ENCODE data around the gene PYHIN1. TPM values are rescaled to one million over a fixed set of nuclear protein-coding genes. Genes with fewer than 3 reads are reported as not detected.

The PYHIN1 gene
- total and polyA plus RNA-seq, 2 of the 8 experiments (the other 6 are each of a cell fraction or from before 2014, with no cell fraction given): not detected

DNA sequence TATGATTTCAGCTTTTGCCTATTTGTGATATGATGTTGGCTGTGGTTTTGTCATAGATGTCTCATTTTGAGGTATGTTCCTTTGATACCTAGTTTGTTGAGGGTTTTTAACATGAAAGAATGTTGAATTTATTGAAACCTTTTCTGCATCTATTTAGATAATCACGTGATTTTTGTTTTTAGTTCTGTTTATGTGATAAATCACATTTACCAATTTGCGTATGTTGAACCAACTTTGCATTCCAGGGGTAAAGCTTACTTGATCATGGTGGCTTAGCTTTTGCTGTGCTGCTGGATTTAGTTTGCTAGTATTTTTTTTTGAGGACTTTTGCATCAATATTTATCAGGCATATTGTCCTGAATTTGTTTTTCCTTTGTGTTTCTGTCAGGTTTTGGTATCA lies 51.9 kb downstream of the PYHIN1 start:
- 77% methylated on average over 2 of the region's 2 CpGs; no CpG with 5 or more reads in 1 of the 2 experiments for WGBS, 2 experiments (ENCODE audit: extremely low coverage in 1 of 2, insufficient coverage in 1 of 2, insufficient read length in 1 of 2, insufficient replicate concordance in 2 of 2, low coverage in 1 of 2, low lambda C conversion rate in 2 of 2, missing lambda C conversion rate in 1 of 2)
- Histone ChIP-seq H3K27me3 (replicated peaks in 1 of 4; ENCODE audit: control insufficient read depth in 3 of 4, extremely low read depth in 1 of 4, insufficient read depth in 3 of 4, low read length in 3 of 4) (no peaks in the 10 kb centered on the region), H3K9me3 (ENCODE audit: insufficient read depth in 2 of 2, low read depth in 1 of 2, low read length in 1 of 2) (no peaks in the 10 kb centered on the region; a peak in 1 of 4 replicates), H4K20me1 (replicated peaks in 1 of 2; ENCODE audit: control insufficient read depth in 1 of 2, insufficient read depth in 2 of 2, low read length in 2 of 2) (no peaks in the 10 kb centered on the region), H4K8ac (ENCODE audit: extremely low read depth, insufficient read depth, low read length) (no peak overlapping the region), H2BK120ac (replicated peaks; ENCODE audit: low read depth, low read length) (no peak overlapping the region), H3K4me1 (replicated peaks in 1 of 4; ENCODE audit: control insufficient read depth in 3 of 4, insufficient read depth in 4 of 4, low read length in 3 of 4) (no peaks in the 10 kb centered on the region), H2BK12ac (ENCODE audit: low read depth, low read length) (no peak overlapping the region), H3K9ac (replicated peaks in 1 of 4; ENCODE audit: extremely low read depth in 1 of 4, low read depth in 3 of 4, low read length in 3 of 4) (no peak overlapping the region), H3K36me3 (ENCODE audit: control insufficient read depth in 2 of 4, insufficient read depth in 4 of 4, low read length in 3 of 4) (no peaks in the 10 kb centered on the region), H3K4me3 (ENCODE audit: extremely low read depth in 1 of 4, insufficient read depth in 2 of 4, low read depth in 3 of 4, low read length in 4 of 4) (no peak overlapping the region), H3K4ac (replicated peaks; ENCODE audit: insufficient read length, low read depth, low read length) (no peak overlapping the region), H3K23ac (ENCODE audit: insufficient read length) (no peak overlapping the region), H3K56ac (replicated peaks; ENCODE audit: insufficient read length, low read depth, low read length) (no peak overlapping the region), H3K27ac (ENCODE audit: low read depth, low read length) (no peak overlapping the region), H3K79me2 (ENCODE audit: control insufficient read depth in 1 of 2, insufficient read depth in 2 of 2, low read length in 2 of 2) (no peaks in the 10 kb centered on the region), H3K79me1 (ENCODE audit: low read depth, low read length) (no peaks in the 10 kb centered on the region), H4K91ac (replicated peaks; ENCODE audit: insufficient read length, low read length) (no peak overlapping the region), H4K5ac (ENCODE audit: insufficient read length, low read depth, low read length) (no peak overlapping the region), H3K4me2 (ENCODE audit: insufficient read depth in 1 of 2, low read depth in 2 of 2, low read length in 2 of 2) (no peak overlapping the region), H3K23me2 (ENCODE audit: low read depth, low read length) (no peaks in the 10 kb centered on the region), H2BK5ac (ENCODE audit: low read depth, low read length) (no peak overlapping the region), H3K14ac (ENCODE audit: insufficient read length) (no peak overlapping the region), H2BK20ac (ENCODE audit: low read length) (no peak overlapping the region), H3K18ac (ENCODE audit: extremely low read depth, low read length) (no peak overlapping the region), H2AFZ (ENCODE audit: low read length) (no peak overlapping the region), H2BK15ac (ENCODE audit: low read length) (no peak overlapping the region), H2AK5ac (ENCODE audit: low read depth, low read length) (no peak overlapping the region)
- TF ChIP-seq CHD2 (IDR thresholded peaks at IDR 0.05; ENCODE audit: low read length) (no peak), SP2 (IDR thresholded peaks at IDR 0.05; ENCODE audit: low read length) (no peak), RXRA (IDR thresholded peaks at IDR 0.05; ENCODE audit: insufficient read depth, low read depth, low read length) (no peak), SRF (IDR thresholded peaks at IDR 0.05; ENCODE audit: low read depth, low read length) (no peak), SUZ12 (IDR thresholded peaks at IDR 0.05; ENCODE audit: low read length) (no peak), TAF1 (IDR thresholded peaks at IDR 0.05; ENCODE audit: low read depth, low read length) (no peak), POU5F1 (IDR thresholded peaks at IDR 0.05; ENCODE audit: low read depth, low read length) (no peak), EZH2 (IDR thresholded peaks at IDR 0.05; ENCODE audit: low read depth, low read length, severe bottlenecking) (no peak), CTBP2 (IDR thresholded peaks at IDR 0.05; ENCODE audit: borderline replicate concordance, insufficient read depth, insufficient read length, low read length) (no peak), JUN (IDR thresholded peaks at IDR 0.05; ENCODE audit: low read depth, low read length) (no peak), CBX8 (IDR thresholded peaks at IDR 0.05; ENCODE audit: borderline replicate concordance, low read depth, low read length) (no peak), HDAC2 (IDR thresholded peaks at IDR 0.05; ENCODE audit: borderline replicate concordance in 1 of 2, low read depth in 2 of 2, low read length in 2 of 2) (no peak), SP4 (IDR thresholded peaks at IDR 0.05; ENCODE audit: low read length) (no peak)
- TF ChIP-seq, protein P1, sequence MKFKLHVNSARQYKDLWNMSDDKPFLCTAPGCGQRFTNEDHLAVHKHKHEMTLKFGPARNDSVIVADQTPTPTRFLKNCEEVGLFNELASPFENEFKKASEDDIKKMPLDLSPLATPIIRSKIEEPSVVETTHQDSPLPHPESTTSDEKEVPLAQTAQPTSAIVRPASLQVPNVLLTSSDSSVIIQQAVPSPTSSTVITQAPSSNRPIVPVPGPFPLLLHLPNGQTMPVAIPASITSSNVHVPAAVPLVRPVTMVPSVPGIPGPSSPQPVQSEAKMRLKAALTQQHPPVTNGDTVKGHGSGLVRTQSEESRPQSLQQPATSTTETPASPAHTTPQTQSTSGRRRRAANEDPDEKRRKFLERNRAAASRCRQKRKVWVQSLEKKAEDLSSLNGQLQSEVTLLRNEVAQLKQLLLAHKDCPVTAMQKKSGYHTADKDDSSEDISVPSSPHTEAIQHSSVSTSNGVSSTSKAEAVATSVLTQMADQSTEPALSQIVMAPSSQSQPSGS (IDR thresholded peaks at IDR 0.05; ENCODE audit: low read length): no peak
- ChIA-PET POLR2A (ENCODE audit: partially characterized antibody) (no interaction called here), CTCF (ENCODE audit: partially characterized antibody) (no interaction called here)
- DNase-seq (ENCODE audit: low read depth in 1 of 2, low spot score in 2 of 2): no peak
- FAIRE-seq: no peak

Measured in H1 (cell line).